ENCODE measurements around the gene AQP12B.
A peak's percentile ranks its signal among the peaks of the same experiment; 100 is the strongest.
"Not testable (repeated sequence)": the region's sequence is repeated elsewhere in the genome, so short reads cannot be mapped to it uniquely, and the experiment has no call there.

AQP12B gene

GRCh38 chr2:240682431-240683224, at the start of gene AQP12B:
TSS of gene AQP12B (minus strand) at chr2:240682885. CDS start at chr2:240682837, 48 bp downstream.
- not testable (repeated sequence) for DNase-seq

GRCh38 chr2:240732184-240732583, 49.5 kb upstream of the AQP12B start:
- DNase-seq, result no peak

- no peak for DNase-seq
Measured at GRCh38 chr2:240731178-240731545, 48.5 kb upstream of the AQP12B start.

GRCh38 chr2:240730501-240731177, 48.0 kb upstream of the AQP12B start:
- no peak for DNase-seq

- DNase-seq, result no peak
Measured at GRCh38 chr2:240728827-240729226, 46.1 kb upstream of the AQP12B start.

GRCh38 chr2:240728361-240728760, 45.7 kb upstream of the AQP12B start:
- no peak for DNase-seq

GRCh38 chr2:240727913-240728312, 45.2 kb upstream of the AQP12B start:
- no peak for DNase-seq

- DNase-seq, result no peak
Measured at GRCh38 chr2:240727439-240727838, 44.8 kb upstream of the AQP12B start.

GRCh38 chr2:240726876-240727275, 44.2 kb upstream of the AQP12B start:
- no peak for DNase-seq

- DNase-seq, result peak; percentile 88
Measured at GRCh38 chr2:240725671-240726070, 43.0 kb upstream of the AQP12B start.

- DNase-seq, result no peak
Measured at GRCh38 chr2:240725266-240725665, 42.6 kb upstream of the AQP12B start.

- no peak for DNase-seq
Measured at GRCh38 chr2:240724431-240724830, 41.7 kb upstream of the AQP12B start.

- DNase-seq, result no peak
Measured at GRCh38 chr2:240723851-240724250, 41.2 kb upstream of the AQP12B start.

- DNase-seq, result no peak
Measured at GRCh38 chr2:240722796-240723735, 40.4 kb upstream of the AQP12B start.

GRCh38 chr2:240722376-240722775, 39.7 kb upstream of the AQP12B start:
- no peak for DNase-seq

- no peak for DNase-seq
Measured at GRCh38 chr2:240721596-240722180, 39.0 kb upstream of the AQP12B start.

GRCh38 chr2:240720686-240721595, 38.3 kb upstream of the AQP12B start:
- no peak for DNase-seq

GRCh38 chr2:240719676-240720545, 37.2 kb upstream of the AQP12B start:
- no peak for DNase-seq

GRCh38 chr2:240718896-240719490, 36.3 kb upstream of the AQP12B start:
- DNase-seq, result no peak

All from NCI-H524 treated with DMSO at 0.1 percent for 48 hours (cell line).